Measurements from ENCODE around the gene RTEL1. TPM values are rescaled to one million over a fixed set of nuclear protein-coding genes. Genes with fewer than 3 reads are reported as not detected.
"Not testable (repeated sequence)": the region's sequence is repeated elsewhere in the genome, so short reads cannot be mapped to it uniquely, and the experiment has no call there.

The RTEL1 gene
- total RNA-seq, 2 donors from 2014 or later = 37.8 to 114 TPM

DNA sequence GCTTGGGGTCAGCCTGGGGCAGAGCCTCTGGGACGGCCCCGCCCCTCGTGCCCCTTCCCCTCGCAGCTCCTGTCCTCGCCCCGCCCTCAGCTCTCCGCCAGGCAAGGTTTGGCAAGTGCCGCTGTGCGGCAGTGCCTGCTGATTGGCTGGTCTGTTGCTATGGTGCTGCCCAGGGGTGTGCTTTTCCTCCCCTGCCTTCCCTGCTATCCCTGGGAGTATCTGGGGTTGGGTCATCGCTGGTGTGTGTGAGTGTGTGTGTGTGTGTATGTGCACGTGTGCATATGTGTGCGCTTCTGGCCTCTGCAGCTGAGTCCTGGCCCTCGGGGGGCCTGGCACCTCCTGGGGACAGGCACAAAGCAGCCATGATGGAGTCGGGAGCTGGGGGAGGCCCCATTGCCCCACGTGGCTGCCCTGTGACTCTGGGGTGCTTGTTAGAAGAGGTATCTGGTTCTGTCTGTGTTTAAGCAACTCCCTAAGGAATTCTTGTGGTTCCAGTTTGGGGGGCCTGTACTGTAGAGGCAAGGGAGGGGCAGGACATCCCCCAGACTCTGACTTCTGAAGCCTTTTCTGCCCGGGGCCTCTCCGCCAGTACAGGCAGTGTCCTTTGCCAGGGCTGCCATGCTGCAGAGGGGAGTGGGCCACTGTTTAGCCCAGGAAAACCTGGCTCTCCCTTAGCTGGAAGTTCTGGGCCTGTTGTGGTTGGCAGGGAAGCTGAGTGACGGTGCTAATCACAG, 6.9 kb downstream of the RTEL1 start:
- Histone ChIP-seq H3K4me1 (ENCODE audit: control insufficient read depth in 1 of 2, low read depth in 2 of 2) (no peaks in the 10 kb centered on the region), H3K4me3 (no peak overlapping the region), H3K27ac (no peak overlapping the region), H3K36me3 (peaks cover 40% of the 10 kb centered on the region), H3K27me3 (replicated peaks; ENCODE audit: insufficient read depth) (no peaks in the 10 kb centered on the region), H3K9me3 (no peaks in the 10 kb centered on the region)
- DNase-seq (ENCODE audit: low spot score) = no peak
- no peak for TF ChIP-seq CTCF (IDR thresholded peaks at IDR 0.05)
- no peak for ATAC-seq (ENCODE audit: insufficient number of reproducible peaks, low FRiP score, low read depth)

DNA sequence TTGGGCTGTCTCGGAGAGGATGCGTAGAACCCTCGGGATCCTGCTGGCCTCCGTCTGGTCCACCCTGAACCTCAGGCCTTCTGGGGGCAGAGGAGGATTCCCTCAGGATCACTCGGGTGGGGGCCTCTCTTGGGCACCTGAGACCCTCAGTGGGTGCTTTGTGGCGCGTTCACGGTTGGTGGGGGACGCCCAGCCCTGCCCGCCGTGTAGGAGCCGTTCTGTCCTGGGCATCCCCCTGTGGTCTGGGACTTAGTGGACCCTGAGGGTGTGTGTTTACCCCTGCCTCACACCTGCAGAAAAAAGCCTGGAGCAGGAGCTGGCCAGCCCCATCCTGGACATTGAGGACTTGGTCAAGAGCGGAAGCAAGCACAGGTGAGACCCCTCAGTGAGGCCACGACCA, 7.6 kb downstream of the RTEL1 start:
- peaks cover 40% of the 10 kb centered on the region for H3K36me3 ChIP-seq
- ATAC-seq (ENCODE audit: insufficient number of reproducible peaks, low FRiP score, low read depth) = no peak

GRCh38 chr20:63667858-63668257, 9.7 kb downstream of the RTEL1 start:
- Histone ChIP-seq H3K27ac (no peak overlapping the region), H3K27me3 (replicated peaks; ENCODE audit: insufficient read depth) (no peaks in the 10 kb centered on the region), H3K4me3 (no peak overlapping the region), H3K4me1 (ENCODE audit: control insufficient read depth in 1 of 2, low read depth in 2 of 2) (no peaks in the 10 kb centered on the region), H3K9me3 (no peaks in the 10 kb centered on the region), H3K36me3 (peaks cover 24% of the 10 kb centered on the region)
- ATAC-seq (ENCODE audit: insufficient number of reproducible peaks, low FRiP score, low read depth) (no peak), DNase-seq (ENCODE audit: low spot score) (no peak)
- no peak for TF ChIP-seq CTCF (IDR thresholded peaks at IDR 0.05)

More for the DNA sequence above, 7.6 kb downstream of the RTEL1 start:
- Histone ChIP-seq H3K4me3 (no peak overlapping the region), H3K9me3 (no peaks in the 10 kb centered on the region), H3K4me1 (ENCODE audit: control insufficient read depth in 1 of 2, low read depth in 2 of 2) (no peaks in the 10 kb centered on the region), H3K27me3 (replicated peaks; ENCODE audit: insufficient read depth) (no peaks in the 10 kb centered on the region), H3K27ac (no peak overlapping the region)
- no peak for TF ChIP-seq CTCF (IDR thresholded peaks at IDR 0.05)
- no peak for DNase-seq (ENCODE audit: low spot score)

- Histone ChIP-seq H3K4me3 (no peak overlapping the region), H3K9me3 (no peaks in the 10 kb centered on the region), H3K27me3 (replicated peaks; ENCODE audit: insufficient read depth) (no peaks in the 10 kb centered on the region), H3K4me1 (ENCODE audit: control insufficient read depth in 1 of 2, low read depth in 2 of 2) (no peaks in the 10 kb centered on the region), H3K36me3 (peaks cover 22% of the 10 kb centered on the region), H3K27ac (no peak overlapping the region)
- DNase-seq (ENCODE audit: low spot score) = no peak
- no peak for ATAC-seq (ENCODE audit: insufficient number of reproducible peaks, low FRiP score, low read depth)
- TF ChIP-seq CTCF (IDR thresholded peaks at IDR 0.05) = no peak
These were observed 10.2 kb downstream of the RTEL1 start for GRCh38 chr20:63668351-63668750.

GRCh38 chr20:63671695-63672094, 13.6 kb downstream of the RTEL1 start:
- ATAC-seq (ENCODE audit: insufficient number of reproducible peaks, low FRiP score, low read depth); H3K9me3 ChIP-seq; H3K27me3 ChIP-seq (replicated peaks; ENCODE audit: insufficient read depth); H3K27ac ChIP-seq; H3K4me1 ChIP-seq (ENCODE audit: control insufficient read depth in 1 of 2, low read depth in 2 of 2); H3K4me3 ChIP-seq; DNase-seq (ENCODE audit: low spot score): not testable (repeated sequence)
- peaks cover 20% of the 10 kb centered on the region for H3K36me3 ChIP-seq

GRCh38 chr20:63672666-63673065, 14.6 kb downstream of the RTEL1 start:
- Histone ChIP-seq H3K36me3 (peaks cover 13% of the 10 kb centered on the region), H3K27me3 (replicated peaks; ENCODE audit: insufficient read depth) (no peaks in the 10 kb centered on the region), H3K4me3 (no peak overlapping the region), H3K4me1 (ENCODE audit: control insufficient read depth in 1 of 2, low read depth in 2 of 2) (no peaks in the 10 kb centered on the region), H3K9me3 (no peaks in the 10 kb centered on the region), H3K27ac (no peak overlapping the region)
- ATAC-seq (ENCODE audit: insufficient number of reproducible peaks, low FRiP score, low read depth) (no peak), DNase-seq (ENCODE audit: low spot score) (no peak)
- no peak for TF ChIP-seq CTCF (IDR thresholded peaks at IDR 0.05)

Measured in thoracic aorta (tissue), 2 donors.